Testis (tissue), 3 donors: ENCODE measurements around the gene SRGAP1. TPM values are rescaled to one million over a fixed set of nuclear protein-coding genes. Genes with fewer than 3 reads are reported as not detected.

Experiments
- DNase-seq: peaks from one replicate; pipeline ENCODE4 v3.0.0-alpha.2; 2019
- H3K27ac ChIP-seq, 2 donors: fragments of 200-600 bp; sonication (generic); one replicate each; pipeline ENCODE4 v1.5.1; 2019
- H3K27me3 ChIP-seq: fragments of 200-600 bp; sonication (generic); one replicate; pipeline ENCODE4 v1.5.1; 2019
- H3K36me3 ChIP-seq: fragments of 200-600 bp; sonication (generic); one replicate; pipeline ENCODE4 v1.5.1; 2017; ENCODE audit warnings: low read depth; ENCODE audit errors: missing control alignments
- H3K4me1 ChIP-seq: fragments of 200-600 bp; sonication (generic); one replicate; pipeline ENCODE4 v1.5.1; 2019
- H3K4me3 ChIP-seq, 2 donors: fragments of 200-600 bp; sonication (generic); one replicate each; pipeline ENCODE4 v1.5.1; 2017 to 2019
- H3K9me3 ChIP-seq: fragments of 200-600 bp; sonication (generic); one replicate; pipeline ENCODE4 v1.5.1; 2017
- POLR2A ChIP-seq: fragments of 450-650 bp; IDR thresholded peaks from one replicate; pipeline ENCODE4 v1.6.1; 2017; ENCODE audit warnings: antibody characterized with exemption, mild to moderate bottlenecking, moderate library complexity
- WGBS, 2 donors: methylation state at CpG; one replicate each; pipeline ENCODE4 v1.1.5; 2018; 5-methylcytosine and 5-hydroxymethylcytosine counted together
- intact Hi-C: fragments of 100-400 bp; cut with DNase I; formaldehyde crosslinking; loops from one replicate; pipeline ENCODE4 v1.15.1; 2023; ENCODE audit warnings: low total_unique reads
- polyA plus RNA-seq: library from polyadenylated mRNA; stranded (reverse); fragments of 350-450 nt; fragmentation: Illumina TruSeq; extraction: RNeasy Lipid Tissue Mini Kit (QIAGEN cat#74804); gene quantifications from one replicate; pipeline ENCODE4 v1.2.3, GENCODE V29; 2014; ENCODE audit warnings: low read depth, low replicate concordance; ENCODE audit not compliant: insufficient read depth
- total RNA-seq, 2 donors: library from RNA; depleted of rRNA; stranded (reverse); fragments of >200 nt; gene quantifications; one replicate each; pipeline ENCODE4 v1.2.3, GENCODE V29; 2016
- TF ChIP-seq, protein P1 (sequence below), 3 experiments: fragments of 450-650 bp in 2 of 3; fragments of 200-600 bp in 1 of 3; sonication (generic) in 1 of 3; IDR thresholded peaks; one replicate each; pipeline ENCODE4 v1.5.1; 2016 to 2019; ENCODE audit warnings: antibody characterized with exemption in 3 of 3, mild to moderate bottlenecking in 2 of 3, moderate library complexity in 1 of 3

The SRGAP1 gene
- total and polyA plus RNA-seq, 3 donors from 2014 or later, result 9.4 to 47.2 (median 26.9) TPM

DNA sequence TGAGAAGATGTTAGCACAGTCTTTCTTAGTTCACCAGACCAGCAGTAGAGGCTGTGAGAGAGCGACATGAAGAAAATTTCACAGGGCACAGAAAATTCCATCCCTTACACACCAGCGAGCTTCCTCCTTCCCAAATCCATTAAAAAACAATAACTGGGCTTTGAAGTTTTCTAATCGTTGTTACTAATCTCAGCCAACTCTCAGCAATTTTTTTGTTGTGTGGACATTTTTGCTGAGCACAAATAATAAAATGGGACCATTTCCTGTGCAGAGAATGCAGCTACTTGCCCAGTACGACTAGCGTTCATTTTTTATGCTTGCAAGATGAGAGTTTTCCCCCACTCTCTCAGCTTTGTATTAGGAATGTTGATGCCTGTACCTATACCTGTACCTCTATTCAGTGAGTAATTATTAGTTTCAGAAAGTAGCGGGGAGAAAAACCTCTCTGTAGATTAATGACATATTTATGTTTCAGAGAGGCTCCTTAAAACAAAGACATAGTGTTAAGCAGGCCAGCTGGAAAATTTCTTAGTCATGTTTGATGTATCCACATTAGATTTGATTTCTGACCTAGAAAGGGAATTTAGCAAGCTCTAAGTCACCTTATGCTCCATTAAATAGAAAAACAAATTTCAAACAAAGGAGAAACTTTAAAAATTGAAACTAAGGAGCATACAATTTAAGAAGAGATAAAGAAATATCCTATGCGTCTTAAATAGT lies 146.5 kb downstream of the SRGAP1 start:
- no peaks in the 10 kb centered on the region for H3K9me3 ChIP-seq
- no peak overlapping the region for H3K27ac ChIP-seq
- 64 to 68% methylated on average over 7 of the region's 7 CpGs for WGBS, 2 donors
- DNase-seq, result no peak
- no peak overlapping the region for H3K4me3 ChIP-seq
- no peaks in the 10 kb centered on the region for H3K36me3 ChIP-seq
- no peaks in the 10 kb centered on the region for H3K27me3 ChIP-seq
- no peak for TF ChIP-seq POLR2A
- TF ChIP-seq, protein P1, sequence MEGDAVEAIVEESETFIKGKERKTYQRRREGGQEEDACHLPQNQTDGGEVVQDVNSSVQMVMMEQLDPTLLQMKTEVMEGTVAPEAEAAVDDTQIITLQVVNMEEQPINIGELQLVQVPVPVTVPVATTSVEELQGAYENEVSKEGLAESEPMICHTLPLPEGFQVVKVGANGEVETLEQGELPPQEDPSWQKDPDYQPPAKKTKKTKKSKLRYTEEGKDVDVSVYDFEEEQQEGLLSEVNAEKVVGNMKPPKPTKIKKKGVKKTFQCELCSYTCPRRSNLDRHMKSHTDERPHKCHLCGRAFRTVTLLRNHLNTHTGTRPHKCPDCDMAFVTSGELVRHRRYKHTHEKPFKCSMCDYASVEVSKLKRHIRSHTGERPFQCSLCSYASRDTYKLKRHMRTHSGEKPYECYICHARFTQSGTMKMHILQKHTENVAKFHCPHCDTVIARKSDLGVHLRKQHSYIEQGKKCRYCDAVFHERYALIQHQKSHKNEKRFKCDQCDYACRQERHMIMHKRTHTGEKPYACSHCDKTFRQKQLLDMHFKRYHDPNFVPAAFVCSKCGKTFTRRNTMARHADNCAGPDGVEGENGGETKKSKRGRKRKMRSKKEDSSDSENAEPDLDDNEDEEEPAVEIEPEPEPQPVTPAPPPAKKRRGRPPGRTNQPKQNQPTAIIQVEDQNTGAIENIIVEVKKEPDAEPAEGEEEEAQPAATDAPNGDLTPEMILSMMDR (IDR thresholded peaks at IDR 0.05), result no peak
- peaks cover 4% of the 10 kb centered on the region for H3K4me1 ChIP-seq
- intact Hi-C loops, result no loop called here

- intact Hi-C loops, result no loop called here
- DNase-seq, result no peak
- Histone ChIP-seq H3K27me3 (no peaks in the 10 kb centered on the region), H3K4me3 (no peak overlapping the region), H3K9me3 (no peaks in the 10 kb centered on the region), H3K27ac (no peak overlapping the region), H3K4me1 (peaks cover 7% of the 10 kb centered on the region), H3K36me3 (no peaks in the 10 kb centered on the region)
- TF ChIP-seq, protein P1 (IDR thresholded peaks at IDR 0.05), result no peak
- no peak for TF ChIP-seq POLR2A
- WGBS, 2 donors, result 83 to 87% methylated on average over 2 of the region's 2 CpGs
These were observed 150.2 kb downstream of the SRGAP1 start for GRCh38 chr12:63994704-63995103.

DNA sequence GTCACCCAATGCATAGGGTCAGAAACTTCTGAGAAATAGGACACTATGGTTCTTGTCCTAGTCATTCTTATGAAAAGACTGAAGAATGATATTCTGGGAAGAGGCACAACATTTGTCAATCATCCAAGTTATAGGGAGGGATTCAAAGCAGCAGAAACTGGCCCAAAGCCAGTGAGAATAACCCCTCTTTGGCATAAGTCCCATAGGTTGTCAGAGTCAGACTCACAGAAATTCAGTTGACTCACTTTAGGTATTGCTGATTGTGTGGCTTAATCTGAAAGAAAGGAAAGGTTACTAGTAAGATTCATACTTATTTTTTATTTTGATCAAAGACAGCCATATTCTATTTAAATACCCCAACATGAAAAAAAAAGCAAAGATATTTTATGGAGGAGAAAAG lies 151.0 kb downstream of the SRGAP1 start:
- H3K27me3 ChIP-seq, result no peaks in the 10 kb centered on the region
- H3K4me3 ChIP-seq, result no peak overlapping the region
- intact Hi-C loops, result no loop called here
- TF ChIP-seq POLR2A, result no peak
- TF ChIP-seq, protein P1 (IDR thresholded peaks at IDR 0.05), result no peak
- H3K27ac ChIP-seq, result no peak overlapping the region
- peaks cover 7% of the 10 kb centered on the region for H3K4me1 ChIP-seq
- DNase-seq, result no peak
- no peaks in the 10 kb centered on the region for H3K36me3 ChIP-seq
- H3K9me3 ChIP-seq, result no peaks in the 10 kb centered on the region

- TF ChIP-seq POLR2A, result no peak
- TF ChIP-seq, protein P1 (IDR thresholded peaks at IDR 0.05), result no peak
- no peak overlapping the region for H3K4me3 ChIP-seq
- 95 to 100% methylated on average over 1 of the region's 1 CpG for WGBS, 2 donors
- H3K4me1 ChIP-seq, result peaks cover 7% of the 10 kb centered on the region
- intact Hi-C loops, result no loop called here
- no peak for DNase-seq
- H3K27me3 ChIP-seq, result no peaks in the 10 kb centered on the region
- no peaks in the 10 kb centered on the region for H3K9me3 ChIP-seq
- H3K27ac ChIP-seq, result no peak overlapping the region
- no peaks in the 10 kb centered on the region for H3K36me3 ChIP-seq
These were observed 152.1 kb downstream of the SRGAP1 start for GRCh38 chr12:63996556-63996955.

GRCh38 chr12:63997198-63997597 lies 152.7 kb downstream of the SRGAP1 start:
- Histone ChIP-seq H3K27me3 (no peaks in the 10 kb centered on the region), H3K36me3 (no peaks in the 10 kb centered on the region), H3K4me1 (peaks cover 7% of the 10 kb centered on the region), H3K4me3 (no peak overlapping the region), H3K27ac (no peak overlapping the region), H3K9me3 (no peaks in the 10 kb centered on the region)
- 52 to 67% methylated on average over 1 of the region's 1 CpG for WGBS, 2 donors
- TF ChIP-seq, protein P1 (IDR thresholded peaks at IDR 0.05), result no peak
- no peak for TF ChIP-seq POLR2A
- DNase-seq, result no peak
- intact Hi-C loops, result no loop called here
